ENCODE measurements around the gene JMJD8. TPM values are rescaled to one million over a fixed set of nuclear protein-coding genes. Genes with fewer than 3 reads are reported as not detected.

Gene JMJD8
- total RNA-seq, 1 experiment from 2014 or later, result 81.3 TPM

- intact Hi-C loops (cut with micrococcal nuclease), result no loop called here
These were observed 7.6 kb downstream of the JMJD8 start for GRCh38 chr16:676565-676902.

GRCh38 chr16:675884-676564 lies 8.1 kb downstream of the JMJD8 start:
- Histone ChIP-seq H3K36me3 (ENCODE audit: low read depth, low read length) (no peaks in the 10 kb centered on the region; the same call in 1 of the 2 replicates), H3K9me2 (replicated peaks; ENCODE audit: low read length) (no peaks in the 10 kb centered on the region), H3K4me2 (ENCODE audit: low read length) (no peak overlapping the region), H4K20me1 (ENCODE audit: low read length) (no peaks in the 10 kb centered on the region), H3F3A (ENCODE audit: low read length, unreplicated experiment) (no peaks in the 10 kb centered on the region), H3K27me3 (ENCODE audit: low read length) (no peaks in the 10 kb centered on the region), H2AFZ (ENCODE audit: low read length) (no peak overlapping the region), H3K79me2 (ENCODE audit: low read length) (peaks cover 7% of the 10 kb centered on the region), H3K4me3 (ENCODE audit: low read length) (no peak overlapping the region), H3K9ac (ENCODE audit: low read length) (no peak overlapping the region), H3K27ac (ENCODE audit: low read length) (no peak overlapping the region), H3K9me3 (ENCODE audit: low read length) (no peaks in the 10 kb centered on the region), H3K4me1 (ENCODE audit: insufficient read depth, low read length) (no peaks in the 10 kb centered on the region)
- ChIA-PET POLR2A (ENCODE audit: unreplicated experiment) (interaction anchor here (0.7 kb wide), 1 partner anchor 110 kb away, joined by 11 read pairs; no protein-coding TSS in a partner anchor), CTCF (no interaction called here)
- no peak for TF ChIP-seq EZH2phosphoT487 (IDR thresholded peaks at IDR 0.05; ENCODE audit: borderline replicate concordance, low read length)
- no peak for TF ChIP-seq CTCF (conservative IDR thresholded peaks at IDR 0.05; ENCODE audit: low read depth, low read length)
- TF ChIP-seq EZH2 (IDR thresholded peaks at IDR 0.05; ENCODE audit: low read length, unreplicated experiment), result no peak
- ATAC-seq, result no peak
- DNase-seq, result no peak
- intact Hi-C loops (cut with micrococcal nuclease), result no loop called here
- BruUV-seq (replicated peaks), result no TSS peak

More at GRCh38 chr16:676565-676902, 7.6 kb downstream of the JMJD8 start:
- Histone ChIP-seq H3K79me2 (ENCODE audit: low read length) (peaks cover 12% of the 10 kb centered on the region), H3K4me2 (ENCODE audit: low read length) (no peak overlapping the region), H3K4me3 (ENCODE audit: low read length) (no peak overlapping the region), H3F3A (ENCODE audit: low read length, unreplicated experiment) (no peaks in the 10 kb centered on the region), H3K9ac (ENCODE audit: low read length) (no peak overlapping the region), H3K36me3 (ENCODE audit: low read depth, low read length) (no peaks in the 10 kb centered on the region), H3K9me3 (ENCODE audit: low read length) (no peaks in the 10 kb centered on the region), H3K27ac (ENCODE audit: low read length) (no peak overlapping the region), H3K27me3 (ENCODE audit: low read length) (no peaks in the 10 kb centered on the region), H2AFZ (ENCODE audit: low read length) (no peak overlapping the region), H3K9me2 (replicated peaks; ENCODE audit: low read length) (no peaks in the 10 kb centered on the region), H4K20me1 (ENCODE audit: low read length) (no peaks in the 10 kb centered on the region), H3K4me1 (ENCODE audit: insufficient read depth, low read length) (peaks cover 3% of the 10 kb centered on the region)
- CTCF ChIA-PET, result no interaction called here
- DNase-seq (no peak), ATAC-seq (no peak)
- BruUV-seq (replicated peaks), result no TSS peak
- no peak for TF ChIP-seq EZH2phosphoT487 (IDR thresholded peaks at IDR 0.05; ENCODE audit: borderline replicate concordance, low read length)
- no peak for TF ChIP-seq EZH2 (IDR thresholded peaks at IDR 0.05; ENCODE audit: low read length, unreplicated experiment)
- no peak for TF ChIP-seq CTCF (conservative IDR thresholded peaks at IDR 0.05; ENCODE audit: low read depth, low read length)
- POLR2A ChIA-PET (ENCODE audit: unreplicated experiment), result no interaction called here

Measured in PC-3 (cell line).